Measurements from ENCODE around the gene GALNT14. TPM values are rescaled to one million over a fixed set of nuclear protein-coding genes. Genes with fewer than 3 reads are reported as not detected.
A peak's percentile ranks its signal among the peaks of the same experiment; 100 is the strongest.

The GALNT14 gene
- total and polyA plus RNA-seq, 5 donors from 2014 or later = not detected

GRCh38 chr2:31053929-31054782 is 84.1 kb downstream of the GALNT14 start:
- Mint-ChIP-seq H3K27me3 (peaks cover 18% of the 10 kb centered on the region), H3K4me3 (no peak overlapping the region), H3K4me1 (no peaks in the 10 kb centered on the region), H3K36me3 (no peaks in the 10 kb centered on the region), H3K9me3 (peaks cover 0 to 3% (median 0%) of the 10 kb centered on the region in 7 donors), H3K27ac (no peak overlapping the region)
- ATAC-seq (ENCODE audit: low read depth in 2 of 2) = no peak
- no peak overlapping the region for H3K27ac ChIP-seq (ENCODE audit: insufficient read depth, low read length, poor library complexity, severe bottlenecking)
- H3K4me1 ChIP-seq (ENCODE audit: control insufficient read depth, insufficient read depth, low read length, poor library complexity, severe bottlenecking) = no peaks in the 10 kb centered on the region
- DNase-seq = no peak
- no peaks in the 10 kb centered on the region for H3K9me3 ChIP-seq (ENCODE audit: control insufficient read depth in 2 of 2, low read length in 2 of 2)
- H3K27me3 ChIP-seq (ENCODE audit: control insufficient read depth, insufficient read depth, low read length) = no peaks in the 10 kb centered on the region
- no peak overlapping the region for H3K4me3 ChIP-seq (ENCODE audit: low read depth, low read length)
- no peaks in the 10 kb centered on the region for H3K36me3 ChIP-seq (ENCODE audit: control insufficient read depth, insufficient read depth, low read length)

- Histone ChIP-seq H3K4me3 (ENCODE audit: low read depth, low read length) (no peak overlapping the region), H3K4me1 (ENCODE audit: control insufficient read depth, insufficient read depth, low read length, poor library complexity, severe bottlenecking) (no peaks in the 10 kb centered on the region), H3K36me3 (ENCODE audit: control insufficient read depth, insufficient read depth, low read length) (no peaks in the 10 kb centered on the region), H3K27me3 (ENCODE audit: control insufficient read depth, insufficient read depth, low read length) (no peaks in the 10 kb centered on the region), H3K9me3 (ENCODE audit: control insufficient read depth in 2 of 2, low read length in 2 of 2) (no peaks in the 10 kb centered on the region), H3K27ac (ENCODE audit: insufficient read depth, low read length, poor library complexity, severe bottlenecking) (no peak overlapping the region)
- H3K36me3 Mint-ChIP-seq = peaks cover 6% of the 10 kb centered on the region
- ATAC-seq (ENCODE audit: low read depth in 2 of 2) = no peak
- H3K27me3 Mint-ChIP-seq = peaks cover 10% of the 10 kb centered on the region
- DNase-seq = no peak
- H3K9me3 Mint-ChIP-seq = peaks cover 0 to 3% (median 0%) of the 10 kb centered on the region in 7 donors
- H3K4me1 Mint-ChIP-seq = no peaks in the 10 kb centered on the region
- H3K27ac Mint-ChIP-seq = no peak overlapping the region
- H3K4me3 Mint-ChIP-seq = no peak overlapping the region
Observed at GRCh38 chr2:31052284-31052683, 86.0 kb downstream of the GALNT14 start.

- H3K27me3 Mint-ChIP-seq = peaks cover 10% of the 10 kb centered on the region
- H3K4me3 Mint-ChIP-seq = no peak overlapping the region
- Histone ChIP-seq H3K9me3 (ENCODE audit: control insufficient read depth in 2 of 2, low read length in 2 of 2) (no peaks in the 10 kb centered on the region), H3K36me3 (ENCODE audit: control insufficient read depth, insufficient read depth, low read length) (no peaks in the 10 kb centered on the region), H3K27ac (ENCODE audit: insufficient read depth, low read length, poor library complexity, severe bottlenecking) (no peak overlapping the region), H3K4me3 (ENCODE audit: low read depth, low read length) (no peak overlapping the region), H3K27me3 (ENCODE audit: control insufficient read depth, insufficient read depth, low read length) (no peaks in the 10 kb centered on the region), H3K4me1 (ENCODE audit: control insufficient read depth, insufficient read depth, low read length, poor library complexity, severe bottlenecking) (no peaks in the 10 kb centered on the region)
- no peak overlapping the region for H3K27ac Mint-ChIP-seq
- peaks cover 6% of the 10 kb centered on the region for H3K36me3 Mint-ChIP-seq
- no peaks in the 10 kb centered on the region for H3K4me1 Mint-ChIP-seq
- DNase-seq (peak in 1 of 3 donors; percentile 8), ATAC-seq (ENCODE audit: low read depth in 2 of 2) (no peak)
- H3K9me3 Mint-ChIP-seq = peaks cover 0 to 3% (median 0%) of the 10 kb centered on the region in 7 donors
Observed at GRCh38 chr2:31051258-31052140, 86.7 kb downstream of the GALNT14 start.

GRCh38 chr2:31049916-31050588 is 88.2 kb downstream of the GALNT14 start:
- Mint-ChIP-seq H3K4me3 (no peak overlapping the region), H3K9me3 (no peaks in the 10 kb centered on the region), H3K4me1 (no peaks in the 10 kb centered on the region), H3K36me3 (peaks cover 6% of the 10 kb centered on the region), H3K27me3 (peaks cover 10% of the 10 kb centered on the region), H3K27ac (no peak overlapping the region)
- ATAC-seq (ENCODE audit: low read depth in 2 of 2) = no peak
- H3K4me1 ChIP-seq (ENCODE audit: control insufficient read depth, insufficient read depth, low read length, poor library complexity, severe bottlenecking) = no peaks in the 10 kb centered on the region
- no peaks in the 10 kb centered on the region for H3K9me3 ChIP-seq (ENCODE audit: control insufficient read depth in 2 of 2, low read length in 2 of 2)
- no peak overlapping the region for H3K4me3 ChIP-seq (ENCODE audit: low read depth, low read length)
- H3K36me3 ChIP-seq (ENCODE audit: control insufficient read depth, insufficient read depth, low read length) = no peaks in the 10 kb centered on the region
- no peak for DNase-seq
- no peak overlapping the region for H3K27ac ChIP-seq (ENCODE audit: insufficient read depth, low read length, poor library complexity, severe bottlenecking)
- no peaks in the 10 kb centered on the region for H3K27me3 ChIP-seq (ENCODE audit: control insufficient read depth, insufficient read depth, low read length)

DNA sequence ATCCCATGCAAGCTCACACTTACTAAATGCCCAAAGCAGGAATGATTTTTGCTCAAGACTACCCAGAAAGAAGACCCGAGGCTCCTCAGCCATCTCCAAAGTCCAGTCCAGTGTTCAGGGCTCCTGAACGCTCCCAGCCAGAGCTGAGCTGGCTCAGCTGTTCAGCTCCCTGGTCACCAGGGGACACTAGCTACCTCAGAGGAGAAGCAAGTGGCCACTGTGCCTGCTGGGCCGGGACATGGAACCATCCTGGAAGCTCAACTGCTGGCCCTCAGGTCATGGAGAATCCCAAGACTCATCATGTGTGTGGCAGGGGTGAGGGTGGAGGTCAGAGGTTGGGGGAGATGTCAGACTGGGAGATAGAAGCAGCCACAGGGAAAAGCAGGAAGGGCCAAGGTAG is 89.0 kb downstream of the GALNT14 start:
- Histone ChIP-seq H3K4me1 (ENCODE audit: control insufficient read depth, insufficient read depth, low read length, poor library complexity, severe bottlenecking) (no peaks in the 10 kb centered on the region), H3K27me3 (ENCODE audit: control insufficient read depth, insufficient read depth, low read length) (no peaks in the 10 kb centered on the region), H3K36me3 (ENCODE audit: control insufficient read depth, insufficient read depth, low read length) (no peaks in the 10 kb centered on the region), H3K4me3 (ENCODE audit: low read depth, low read length) (no peak overlapping the region), H3K9me3 (ENCODE audit: control insufficient read depth in 2 of 2, low read length in 2 of 2) (no peaks in the 10 kb centered on the region), H3K27ac (ENCODE audit: insufficient read depth, low read length, poor library complexity, severe bottlenecking) (no peak overlapping the region)
- no peak overlapping the region for H3K4me3 Mint-ChIP-seq
- ATAC-seq (ENCODE audit: low read depth in 2 of 2) (no peak), DNase-seq (no peak)
- no peak overlapping the region for H3K27ac Mint-ChIP-seq
- peaks cover 6% of the 10 kb centered on the region for H3K36me3 Mint-ChIP-seq
- peaks cover 10% of the 10 kb centered on the region for H3K27me3 Mint-ChIP-seq
- no peaks in the 10 kb centered on the region for H3K4me1 Mint-ChIP-seq
- H3K9me3 Mint-ChIP-seq = no peaks in the 10 kb centered on the region

DNA sequence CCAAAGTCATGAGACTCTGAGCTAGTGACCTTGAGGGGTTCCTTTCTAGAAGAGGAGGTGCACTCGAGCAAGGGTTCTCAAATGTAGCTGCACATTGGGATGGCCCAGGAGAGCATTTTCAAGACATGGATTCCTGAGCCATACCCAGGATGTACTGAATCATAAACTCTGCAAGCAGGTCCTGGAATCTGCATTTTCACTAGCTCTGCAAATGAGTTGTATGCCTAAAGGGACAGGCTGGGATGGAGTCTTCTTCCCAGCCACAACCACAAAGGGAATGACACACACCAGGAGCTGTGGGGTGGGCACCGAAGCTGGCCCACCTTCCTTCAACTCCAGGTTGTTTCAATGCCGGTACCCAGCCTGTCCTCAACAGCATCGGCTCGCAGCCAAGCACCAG is 90.6 kb downstream of the GALNT14 start:
- no peak for ATAC-seq (ENCODE audit: low read depth in 2 of 2)
- Mint-ChIP-seq H3K9me3 (no peaks in the 10 kb centered on the region), H3K4me3 (no peak overlapping the region), H3K36me3 (peaks cover 6% of the 10 kb centered on the region), H3K4me1 (no peaks in the 10 kb centered on the region), H3K27ac (no peak overlapping the region), H3K27me3 (peaks cover 10% of the 10 kb centered on the region)
- H3K27me3 ChIP-seq (ENCODE audit: control insufficient read depth, insufficient read depth, low read length) = no peaks in the 10 kb centered on the region
- no peak for DNase-seq
- H3K27ac ChIP-seq (ENCODE audit: insufficient read depth, low read length, poor library complexity, severe bottlenecking) = no peak overlapping the region
- no peaks in the 10 kb centered on the region for H3K4me1 ChIP-seq (ENCODE audit: control insufficient read depth, insufficient read depth, low read length, poor library complexity, severe bottlenecking)
- H3K36me3 ChIP-seq (ENCODE audit: control insufficient read depth, insufficient read depth, low read length) = no peaks in the 10 kb centered on the region
- no peak overlapping the region for H3K4me3 ChIP-seq (ENCODE audit: low read depth, low read length)
- H3K9me3 ChIP-seq (ENCODE audit: control insufficient read depth in 2 of 2, low read length in 2 of 2) = no peaks in the 10 kb centered on the region

DNA sequence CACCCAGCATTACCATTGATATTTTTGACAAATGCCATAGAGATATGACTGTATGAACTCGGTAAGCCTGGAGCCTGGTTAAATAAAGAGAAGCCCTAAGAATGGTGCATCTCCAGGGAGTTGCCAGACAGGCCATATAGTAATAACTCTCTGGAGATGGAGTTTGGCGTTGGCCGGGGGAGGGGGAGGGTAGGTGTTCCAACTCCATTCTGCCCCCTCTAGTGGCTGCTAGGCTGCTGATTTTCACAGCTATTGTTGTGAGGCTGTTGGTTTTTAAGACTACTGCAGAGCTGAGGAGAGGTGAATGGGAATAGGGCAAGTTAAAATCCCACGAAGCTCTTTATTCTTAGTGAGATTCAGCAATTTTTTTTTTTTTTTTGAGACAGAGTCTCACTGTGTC is 99.9 kb downstream of the GALNT14 start:
- no peaks in the 10 kb centered on the region for H3K36me3 ChIP-seq (ENCODE audit: control insufficient read depth, insufficient read depth, low read length)
- no peaks in the 10 kb centered on the region for H3K4me1 Mint-ChIP-seq
- peaks cover 17% of the 10 kb centered on the region in 2 experiments for H3K9me3 ChIP-seq (ENCODE audit: control insufficient read depth in 2 of 2, low read length in 2 of 2)
- ATAC-seq (ENCODE audit: low read depth in 2 of 2) (no peak), DNase-seq (no peak)
- H3K4me3 Mint-ChIP-seq = no peak overlapping the region
- H3K4me3 ChIP-seq (ENCODE audit: low read depth, low read length) = no peak overlapping the region
- no peak overlapping the region for H3K27ac Mint-ChIP-seq
- no peaks in the 10 kb centered on the region for H3K27me3 ChIP-seq (ENCODE audit: control insufficient read depth, insufficient read depth, low read length)
- no peaks in the 10 kb centered on the region for H3K36me3 Mint-ChIP-seq
- H3K9me3 Mint-ChIP-seq = peaks cover 0 to 27% (median 8%) of the 10 kb centered on the region in 7 donors
- H3K4me1 ChIP-seq (ENCODE audit: control insufficient read depth, insufficient read depth, low read length, poor library complexity, severe bottlenecking) = no peaks in the 10 kb centered on the region
- H3K27me3 Mint-ChIP-seq = peaks cover under 1% of the 10 kb centered on the region
- H3K27ac ChIP-seq (ENCODE audit: insufficient read depth, low read length, poor library complexity, severe bottlenecking) = no peak overlapping the region
